ENCODE data around the gene GALK2.

DNA sequence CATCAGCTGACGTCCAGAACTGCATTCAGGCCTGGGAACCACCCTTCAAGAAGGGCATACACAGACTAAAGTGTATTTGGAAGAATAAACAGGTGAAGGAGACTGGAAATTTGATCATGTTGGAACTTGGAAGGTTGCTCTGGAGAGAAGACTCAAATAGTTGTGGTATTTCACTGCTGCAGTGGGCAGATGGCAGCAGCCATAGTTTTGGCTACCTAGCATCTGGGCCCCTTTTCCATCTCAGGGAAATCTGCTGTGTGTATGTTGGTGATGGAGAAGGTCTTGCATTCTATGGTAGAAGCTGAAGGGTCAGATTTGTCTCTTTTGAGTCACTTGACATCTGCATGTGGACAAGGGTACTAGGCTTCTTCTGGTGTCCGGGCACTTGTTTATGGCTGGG, 138.6 kb downstream of the GALK2 start:
- TF ChIP-seq, protein P1, sequence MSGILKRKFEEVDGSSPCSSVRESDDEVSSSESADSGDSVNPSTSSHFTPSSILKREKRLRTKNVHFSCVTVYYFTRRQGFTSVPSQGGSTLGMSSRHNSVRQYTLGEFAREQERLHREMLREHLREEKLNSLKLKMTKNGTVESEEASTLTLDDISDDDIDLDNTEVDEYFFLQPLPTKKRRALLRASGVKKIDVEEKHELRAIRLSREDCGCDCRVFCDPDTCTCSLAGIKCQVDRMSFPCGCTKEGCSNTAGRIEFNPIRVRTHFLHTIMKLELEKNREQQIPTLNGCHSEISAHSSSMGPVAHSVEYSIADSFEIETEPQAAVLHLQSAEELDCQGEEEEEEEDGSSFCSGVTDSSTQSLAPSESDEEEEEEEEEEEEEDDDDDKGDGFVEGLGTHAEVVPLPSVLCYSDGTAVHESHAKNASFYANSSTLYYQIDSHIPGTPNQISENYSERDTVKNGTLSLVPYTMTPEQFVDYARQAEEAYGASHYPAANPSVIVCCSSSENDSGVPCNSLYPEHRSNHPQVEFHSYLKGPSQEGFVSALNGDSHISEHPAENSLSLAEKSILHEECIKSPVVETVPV (CRISPR knock-in tag; IDR thresholded peaks at IDR 0.05), result no peak
- TF ChIP-seq, protein P2, sequence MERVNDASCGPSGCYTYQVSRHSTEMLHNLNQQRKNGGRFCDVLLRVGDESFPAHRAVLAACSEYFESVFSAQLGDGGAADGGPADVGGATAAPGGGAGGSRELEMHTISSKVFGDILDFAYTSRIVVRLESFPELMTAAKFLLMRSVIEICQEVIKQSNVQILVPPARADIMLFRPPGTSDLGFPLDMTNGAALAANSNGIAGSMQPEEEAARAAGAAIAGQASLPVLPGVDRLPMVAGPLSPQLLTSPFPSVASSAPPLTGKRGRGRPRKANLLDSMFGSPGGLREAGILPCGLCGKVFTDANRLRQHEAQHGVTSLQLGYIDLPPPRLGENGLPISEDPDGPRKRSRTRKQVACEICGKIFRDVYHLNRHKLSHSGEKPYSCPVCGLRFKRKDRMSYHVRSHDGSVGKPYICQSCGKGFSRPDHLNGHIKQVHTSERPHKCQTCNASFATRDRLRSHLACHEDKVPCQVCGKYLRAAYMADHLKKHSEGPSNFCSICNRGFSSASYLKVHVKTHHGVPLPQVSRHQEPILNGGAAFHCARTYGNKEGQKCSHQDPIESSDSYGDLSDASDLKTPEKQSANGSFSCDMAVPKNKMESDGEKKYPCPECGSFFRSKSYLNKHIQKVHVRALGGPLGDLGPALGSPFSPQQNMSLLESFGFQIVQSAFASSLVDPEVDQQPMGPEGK (CRISPR knock-in tag; IDR thresholded peaks at IDR 0.05; ENCODE audit: borderline replicate concordance), result no peak
- TF ChIP-seq ISL1 (CRISPR knock-in tag; IDR thresholded peaks at IDR 0.05) (no peak), CSDC2 (CRISPR knock-in tag; IDR thresholded peaks at IDR 0.05) (no peak), ZFP30 (CRISPR knock-in tag; IDR thresholded peaks at IDR 0.05) (no peak), OSR1 (CRISPR knock-in tag; IDR thresholded peaks at IDR 0.05) (no peak), ZNF565 (CRISPR knock-in tag; conservative IDR thresholded peaks at IDR 0.05; ENCODE audit: low read depth) (no peak), ARNTL (CRISPR knock-in tag; IDR thresholded peaks at IDR 0.05; ENCODE audit: borderline replicate concordance, low read depth) (no peak)
- TF ChIP-seq, protein P3, sequence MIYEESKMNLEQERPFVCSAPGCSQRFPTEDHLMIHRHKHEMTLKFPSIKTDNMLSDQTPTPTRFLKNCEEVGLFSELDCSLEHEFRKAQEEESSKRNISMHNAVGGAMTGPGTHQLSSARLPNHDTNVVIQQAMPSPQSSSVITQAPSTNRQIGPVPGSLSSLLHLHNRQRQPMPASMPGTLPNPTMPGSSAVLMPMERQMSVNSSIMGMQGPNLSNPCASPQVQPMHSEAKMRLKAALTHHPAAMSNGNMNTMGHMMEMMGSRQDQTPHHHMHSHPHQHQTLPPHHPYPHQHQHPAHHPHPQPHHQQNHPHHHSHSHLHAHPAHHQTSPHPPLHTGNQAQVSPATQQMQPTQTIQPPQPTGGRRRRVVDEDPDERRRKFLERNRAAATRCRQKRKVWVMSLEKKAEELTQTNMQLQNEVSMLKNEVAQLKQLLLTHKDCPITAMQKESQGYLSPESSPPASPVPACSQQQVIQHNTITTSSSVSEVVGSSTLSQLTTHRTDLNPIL (CRISPR knock-in tag; IDR thresholded peaks at IDR 0.05; ENCODE audit: low read depth), result no peak

Measured in SK-N-SH treated with all-trans-retinoic acid at 6 μM for 48 hours (cell line).